ENCODE results near the gene BLOC1S4.

GRCh38 chr4:6695660-6696610 lies 20.0 kb upstream of the BLOC1S4 start:
- TF ChIP-seq CTCF (IDR thresholded peaks at IDR 0.05) = no peak
- no peak for TF ChIP-seq EZH2 (IDR thresholded peaks at IDR 0.05; ENCODE audit: borderline replicate concordance, insufficient read depth, low read depth, low read length, poor library complexity, severe bottlenecking)
